NCI-H2171 treated with DMSO at 0.1 percent for 48 hours (cell line): ENCODE data around the gene GRIA2.
A peak's percentile ranks its signal among the peaks of the same experiment; 100 is the strongest.

ENCODE experiments used
- DNase-seq: peaks from one replicate; lab custom pipeline; 2025; lab: John Stamatoyannopoulos, UW

GRIA2 gene

GRCh38 chr4:157372567-157372966 lies 152.0 kb downstream of the GRIA2 start:
- no peak for DNase-seq

- DNase-seq = peak; percentile 83
Measured at GRCh38 chr4:157389741-157390140, 169.2 kb downstream of the GRIA2 start.

GRCh38 chr4:157405070-157405469 lies 184.5 kb downstream of the GRIA2 start:
- no peak for DNase-seq
